RPMI8226 (cell line): Measurements from ENCODE around the gene NYAP2.
A peak's percentile ranks its signal among the peaks of the same experiment; 100 is the strongest.

Experiments
- DNase-seq: peaks from one replicate; pipeline ENCODE4 v3.0.0-alpha.2; 2015

Gene NYAP2

DNA sequence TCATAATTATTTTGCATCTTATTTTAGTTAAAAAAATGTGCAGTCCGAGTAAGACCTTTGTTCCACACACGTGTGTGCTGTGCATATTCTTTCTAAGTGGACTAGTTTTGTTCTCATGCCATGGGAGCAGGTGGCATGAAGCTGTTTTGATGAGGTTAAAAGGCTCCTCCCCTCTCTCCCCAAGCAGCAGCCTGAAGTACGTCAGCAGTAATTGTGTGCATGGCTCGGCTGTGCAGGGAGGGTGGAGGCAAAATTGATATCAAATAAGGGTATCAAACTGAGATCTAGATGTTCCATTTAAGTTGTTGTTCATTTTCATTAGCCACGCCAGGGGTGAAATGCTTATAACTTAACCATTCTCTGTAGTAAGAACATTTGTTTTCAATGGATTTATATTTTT, at the start of gene NYAP2:
TSS of gene NYAP2 (plus strand) at position 207 of the 400 bp plus-strand sequence. CDS start 9,171 bp downstream, outside the sequence.
- DNase-seq = no peak

DNA sequence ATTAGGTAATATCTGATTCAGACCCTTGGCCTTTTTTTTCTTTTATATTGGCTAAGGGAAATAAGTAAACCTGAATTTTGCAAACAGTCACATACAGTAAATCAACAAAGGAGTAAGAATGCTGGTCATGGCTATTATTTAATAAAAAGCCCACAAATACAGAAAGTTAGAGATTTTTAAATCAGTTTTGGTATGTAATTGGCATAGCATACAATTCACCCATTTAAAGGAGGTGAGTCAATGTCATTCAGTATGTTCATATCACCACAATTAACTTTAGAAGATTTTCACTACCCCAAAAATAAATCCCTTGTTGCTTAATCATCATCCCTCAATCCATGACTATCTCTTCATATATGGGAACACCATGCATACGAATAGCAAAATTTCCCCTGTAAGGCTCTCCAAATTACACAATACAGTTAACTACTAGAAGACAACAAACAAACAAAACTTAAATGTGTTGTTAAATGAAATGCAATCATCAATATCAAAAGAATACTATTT, 45.9 kb upstream of the NYAP2 start:
- DNase-seq = no peak

DNA sequence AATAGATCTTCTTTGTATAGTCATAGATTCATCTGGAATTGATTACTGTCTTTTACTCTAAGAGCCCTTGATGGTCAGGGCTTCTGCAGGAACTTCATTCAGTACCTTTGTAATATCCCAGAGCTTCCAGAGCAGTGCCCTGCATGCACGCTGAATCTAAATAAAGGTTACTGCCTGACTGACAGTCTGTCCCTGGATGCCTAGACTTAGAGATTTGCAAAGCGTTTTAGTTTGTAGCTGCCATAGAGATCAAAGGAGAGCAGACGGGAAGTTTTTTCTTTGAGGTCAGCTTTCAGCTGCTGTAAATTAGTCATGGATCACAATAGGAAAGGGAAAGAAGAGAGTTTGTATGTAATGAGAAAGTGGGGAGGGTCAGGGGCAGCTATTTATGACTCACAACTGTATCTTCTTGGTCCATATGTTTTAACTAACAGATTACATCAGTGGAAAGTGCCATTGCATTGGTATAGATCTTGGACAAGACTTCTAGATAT, 45.2 kb upstream of the NYAP2 start:
- DNase-seq = no peak

DNA sequence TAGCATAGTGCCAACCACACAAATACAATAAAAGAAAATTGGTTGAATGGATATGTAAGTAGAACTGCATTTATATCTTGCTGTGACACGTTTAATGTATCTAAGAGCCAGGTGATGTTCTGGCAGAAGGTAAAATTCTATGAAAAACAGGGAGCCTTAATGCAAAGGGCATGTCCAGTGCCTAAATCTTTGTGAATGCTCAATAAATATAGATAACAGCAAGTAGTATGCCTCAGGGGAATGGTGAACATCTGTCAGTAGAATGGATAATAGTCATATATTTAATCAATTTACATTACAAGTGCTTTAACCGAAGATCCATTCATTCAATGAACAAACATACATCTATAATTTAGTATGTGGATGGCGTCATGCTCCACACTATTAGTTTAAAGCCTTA, 43.7 kb upstream of the NYAP2 start:
- no peak for DNase-seq

DNA sequence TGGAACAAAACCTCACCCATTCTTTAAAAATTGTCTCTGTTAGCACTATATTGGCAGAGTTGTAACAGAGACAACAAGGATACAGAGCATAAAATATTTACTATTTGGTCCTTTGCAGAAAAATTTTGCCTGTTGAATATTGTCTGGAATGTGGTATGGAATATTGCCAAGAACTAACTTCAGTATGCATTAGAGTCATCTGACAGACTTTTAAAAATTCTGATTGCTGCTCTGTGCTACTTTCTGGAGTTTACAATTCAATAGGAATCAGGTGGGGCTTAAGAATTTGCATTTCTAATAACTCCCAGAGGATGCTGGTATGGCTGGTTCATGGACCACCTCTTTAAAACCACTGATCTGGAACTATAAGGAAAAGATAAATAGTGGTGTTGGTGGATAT, 32.8 kb upstream of the NYAP2 start:
- no peak for DNase-seq

DNA sequence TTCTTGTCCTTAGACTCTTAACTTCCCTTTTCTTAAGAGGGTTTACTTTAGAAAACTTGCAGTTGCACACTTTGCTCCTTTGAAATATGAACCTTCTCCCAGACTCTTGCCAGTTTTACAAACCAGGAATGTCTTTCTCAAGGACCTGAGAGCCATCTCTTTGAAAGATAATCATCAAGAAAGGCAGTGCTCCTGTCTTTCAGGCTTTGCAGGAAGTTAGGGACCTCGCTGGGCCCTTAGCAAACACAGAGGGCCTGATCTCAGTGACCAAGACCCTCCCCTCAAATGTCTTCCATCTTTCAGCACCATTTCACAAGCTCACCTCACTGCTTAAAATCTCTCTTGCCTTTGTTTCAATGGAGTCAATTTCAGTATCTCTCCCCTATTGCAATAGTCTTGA, 32.0 kb upstream of the NYAP2 start:
- DNase-seq = no peak

DNA sequence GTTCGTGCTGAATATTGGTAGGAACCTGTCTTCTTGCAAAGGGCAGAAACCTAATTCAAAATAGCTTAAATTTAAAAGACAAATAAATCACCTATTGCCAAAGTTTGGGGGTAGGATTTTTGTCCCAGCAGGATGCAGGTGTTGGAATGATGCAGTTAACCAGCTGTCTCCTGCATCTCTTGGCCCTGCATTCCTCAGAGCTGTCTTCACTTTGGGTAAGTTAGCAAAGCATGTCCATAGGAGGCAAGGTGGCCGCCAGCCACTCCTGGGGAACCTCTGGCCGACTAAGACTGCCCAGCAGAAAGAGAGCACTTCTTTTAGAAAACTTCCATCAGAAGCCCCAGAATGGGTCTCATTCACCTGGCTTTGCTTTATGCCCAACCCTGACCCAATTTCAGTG, 20.5 kb upstream of the NYAP2 start:
- DNase-seq = no peak

DNA sequence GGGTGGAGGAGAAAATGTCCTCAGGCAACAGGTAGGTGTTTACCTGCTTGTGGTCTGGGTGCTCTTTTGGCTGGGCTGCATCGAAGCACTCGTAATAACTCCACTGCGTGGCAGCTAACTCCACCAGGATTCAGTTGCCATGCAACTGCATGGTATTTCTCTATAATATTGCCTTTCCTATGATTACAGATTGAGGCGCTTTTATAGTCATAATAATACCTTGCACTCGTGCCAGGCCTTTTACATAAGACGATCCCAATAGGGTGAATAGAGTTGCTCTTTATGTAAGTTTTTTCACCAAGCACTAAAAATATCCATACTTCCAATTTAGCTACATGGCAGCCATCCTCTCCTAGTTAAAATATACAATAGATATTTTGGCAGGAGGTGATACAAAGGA, 19.7 kb upstream of the NYAP2 start:
- no peak for DNase-seq

DNA sequence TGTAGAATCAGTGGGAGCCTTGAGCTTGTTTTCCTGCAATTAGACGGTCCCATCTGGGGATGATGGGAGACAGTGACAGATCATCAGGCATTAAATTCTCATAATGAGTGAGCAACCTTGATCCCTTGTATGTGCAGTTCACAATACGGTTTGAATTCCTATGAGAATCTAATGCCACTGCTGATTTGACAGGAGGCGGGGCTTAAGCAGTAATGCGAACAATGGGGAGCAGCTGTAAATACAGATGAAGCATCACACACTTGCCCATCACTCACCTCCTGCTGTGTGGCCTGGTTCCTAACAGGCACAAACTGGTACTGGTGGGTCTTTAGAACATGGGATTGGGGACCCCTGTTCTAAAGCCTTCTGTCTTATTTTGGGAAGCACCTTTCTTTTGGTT, 17.9 kb upstream of the NYAP2 start:
- no peak for DNase-seq

DNA sequence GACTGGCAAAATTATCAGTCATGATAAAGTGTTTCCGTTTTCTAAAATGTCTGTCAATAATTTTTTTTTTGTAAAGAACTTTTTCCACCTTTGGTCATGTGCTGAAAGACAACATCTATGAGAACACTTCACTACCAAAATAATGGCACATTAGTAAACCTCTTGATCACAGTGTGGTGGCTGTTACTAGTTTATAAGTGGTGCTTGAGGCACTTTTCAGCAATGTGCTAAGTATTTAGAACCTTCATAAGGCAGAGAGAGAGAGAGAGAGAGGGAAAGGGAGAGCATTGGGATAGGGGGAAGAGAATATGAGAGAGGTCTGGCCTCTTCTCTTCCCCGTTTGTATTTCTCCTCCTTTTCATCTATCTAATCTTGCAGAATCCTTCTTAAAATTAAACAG, 1.1 kb upstream of the NYAP2 start:
- no peak for DNase-seq

DNA sequence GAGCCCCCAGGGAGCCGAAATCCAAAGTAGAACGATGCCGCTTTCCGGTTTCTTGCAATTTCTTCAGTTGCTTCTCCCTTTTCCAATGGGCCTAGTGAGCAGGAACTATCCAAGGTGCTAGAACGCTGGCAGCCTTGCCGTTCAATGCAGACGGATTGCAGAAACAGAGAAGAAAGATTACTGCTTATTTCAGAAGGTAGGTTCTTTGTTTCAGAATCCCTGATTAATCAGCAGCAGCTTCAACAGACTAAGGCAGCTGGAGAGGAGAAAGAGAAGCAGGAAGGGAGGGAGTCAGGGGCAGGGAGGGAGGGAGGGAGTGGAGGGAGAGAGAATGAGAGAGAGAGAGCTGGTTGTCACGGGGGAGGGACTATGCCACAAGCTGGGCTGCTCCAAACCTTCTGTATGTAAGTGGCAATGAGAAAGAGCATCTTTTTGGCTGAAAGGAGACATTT, 576 bp downstream of the NYAP2 start:
- peak; percentile 20 for DNase-seq

DNA sequence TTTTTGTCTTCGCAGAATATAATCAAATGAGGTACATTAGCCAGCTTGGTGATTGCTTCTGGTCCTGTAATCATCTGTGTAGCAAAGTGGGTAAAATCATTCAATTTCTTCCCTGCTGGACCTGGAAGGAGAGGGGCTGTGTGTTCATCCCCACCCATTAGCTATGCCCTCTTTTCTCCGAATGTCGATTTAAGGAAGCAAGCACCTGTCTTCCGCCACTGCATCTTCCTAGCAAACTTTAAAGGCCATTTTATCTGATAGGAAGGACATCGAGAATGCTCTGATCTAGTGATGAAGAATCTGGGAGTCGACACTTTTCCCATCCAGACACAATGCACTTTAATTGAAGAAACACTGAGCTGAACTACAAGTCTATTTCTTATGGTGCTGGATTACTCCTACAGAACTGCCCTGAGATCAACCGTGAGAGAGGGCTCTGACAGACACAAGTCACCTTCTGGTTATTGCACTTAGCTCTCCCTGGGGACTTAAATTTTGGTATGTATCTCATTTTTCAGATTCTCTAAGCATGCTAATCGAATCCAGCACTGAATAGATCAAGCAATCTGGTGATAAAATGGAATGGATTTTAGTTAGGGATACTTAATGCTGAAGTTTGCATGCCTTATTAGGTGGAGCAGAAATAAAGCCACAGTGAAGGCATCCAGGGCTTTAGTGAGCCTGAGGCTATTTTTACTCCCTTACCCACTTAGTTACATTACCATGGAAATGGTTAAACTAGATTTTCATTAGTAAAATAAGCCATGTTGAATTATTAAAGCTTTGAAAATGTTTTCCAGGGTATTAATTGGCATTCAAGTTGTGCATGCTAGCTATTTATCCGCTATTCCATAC, 1.3 kb downstream of the NYAP2 start:
- DNase-seq = no peak

DNA sequence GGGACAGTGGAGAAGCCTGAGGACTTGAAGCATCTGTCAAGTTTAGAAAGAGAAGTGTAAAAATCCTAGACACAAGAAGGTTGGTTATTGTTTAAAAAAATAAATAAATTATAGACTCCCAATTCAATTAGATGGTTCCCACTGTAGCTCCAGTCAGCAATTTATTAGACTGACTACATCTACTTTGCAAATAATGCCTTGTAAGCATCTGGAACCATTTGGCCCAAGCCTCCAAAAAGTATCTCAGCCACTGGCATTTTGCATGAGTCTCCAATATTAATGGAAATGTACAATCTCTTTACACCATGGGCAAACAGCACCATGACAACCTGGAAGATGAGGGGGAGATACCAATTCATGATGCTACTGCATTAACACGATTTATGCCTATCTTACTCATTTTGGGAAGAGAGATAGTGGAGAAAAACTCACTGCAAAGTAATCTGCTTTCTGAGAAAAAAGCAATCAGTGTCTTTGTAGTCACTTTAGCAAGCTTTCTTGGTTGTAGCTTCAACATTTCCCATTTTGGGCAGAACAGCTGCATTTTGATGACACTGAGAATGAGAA, 2.8 kb downstream of the NYAP2 start:
- DNase-seq = no peak

DNA sequence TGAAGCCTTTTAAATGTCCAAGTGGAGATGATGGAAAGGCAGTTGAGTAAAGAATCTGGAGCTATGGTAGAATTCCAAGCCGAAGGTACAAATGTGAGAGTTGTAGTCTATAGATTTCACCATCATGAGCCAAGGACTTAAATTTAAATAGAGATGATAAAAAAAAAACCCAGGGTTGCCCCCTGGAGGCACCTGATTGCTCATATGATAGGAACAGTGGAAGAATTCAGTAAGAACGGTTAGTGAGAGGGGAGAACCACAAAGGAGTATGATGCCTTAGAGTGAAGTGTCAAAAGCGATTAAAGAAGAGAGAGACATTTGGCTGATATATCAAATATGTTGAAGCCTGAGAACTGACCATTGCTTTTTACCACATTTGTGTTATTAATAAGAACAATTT, 11.9 kb downstream of the NYAP2 start:
- DNase-seq = no peak

DNA sequence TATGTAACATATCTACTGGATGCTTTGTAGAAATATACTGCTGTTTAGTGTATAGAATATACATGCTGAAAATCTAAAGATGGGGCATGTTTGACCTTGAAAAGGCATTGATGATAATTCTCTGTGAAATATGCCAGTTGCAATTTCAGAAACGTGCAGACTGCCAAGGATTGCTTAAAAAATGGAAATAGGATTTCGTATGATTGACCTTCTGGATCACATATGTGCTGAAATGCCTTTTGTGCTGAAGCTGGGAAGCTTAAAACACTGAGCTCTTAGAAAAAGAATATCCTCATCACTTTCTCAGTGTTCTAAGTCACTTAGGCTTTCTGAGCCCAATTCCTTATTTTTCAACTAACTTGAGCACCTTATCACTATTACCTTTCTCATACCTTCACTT, 14.3 kb downstream of the NYAP2 start:
- DNase-seq = no peak

DNA sequence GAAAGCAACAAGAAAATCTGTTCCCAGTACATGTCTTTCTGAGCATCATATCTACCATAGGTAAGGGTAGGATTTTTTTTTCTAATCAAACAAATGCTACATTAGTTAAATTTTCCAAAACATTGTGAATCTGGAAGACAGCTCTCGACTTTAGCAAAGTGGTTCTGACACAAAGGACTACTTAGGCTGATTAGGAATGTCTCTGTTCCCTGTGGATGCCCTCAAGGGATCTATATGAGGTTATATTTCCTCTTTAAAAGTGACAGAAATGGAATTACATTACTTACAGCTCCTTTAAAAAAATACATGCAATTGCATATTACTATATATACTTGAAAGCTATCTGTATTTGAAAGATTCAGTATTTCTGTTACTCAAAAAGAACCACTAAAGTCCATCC, 15.4 kb downstream of the NYAP2 start:
- no peak for DNase-seq

DNA sequence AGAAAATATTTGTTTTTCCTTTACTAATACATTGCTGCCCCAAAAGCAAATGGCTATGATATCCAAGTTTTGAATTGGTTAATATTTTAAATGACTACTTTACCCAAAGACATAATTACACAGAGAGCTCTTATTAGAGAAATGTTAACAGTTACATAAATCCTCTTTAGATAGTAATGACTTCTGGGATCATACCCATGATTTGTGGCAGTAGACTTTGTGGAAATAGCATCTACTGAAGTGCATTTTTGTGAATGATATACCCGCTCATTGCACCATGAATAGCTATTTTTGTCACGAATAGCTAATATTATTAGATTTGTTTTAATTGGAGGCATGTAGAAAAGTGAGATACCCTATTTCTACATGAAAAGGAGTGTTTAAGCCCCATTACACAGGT, 15.8 kb downstream of the NYAP2 start:
- no peak for DNase-seq

DNA sequence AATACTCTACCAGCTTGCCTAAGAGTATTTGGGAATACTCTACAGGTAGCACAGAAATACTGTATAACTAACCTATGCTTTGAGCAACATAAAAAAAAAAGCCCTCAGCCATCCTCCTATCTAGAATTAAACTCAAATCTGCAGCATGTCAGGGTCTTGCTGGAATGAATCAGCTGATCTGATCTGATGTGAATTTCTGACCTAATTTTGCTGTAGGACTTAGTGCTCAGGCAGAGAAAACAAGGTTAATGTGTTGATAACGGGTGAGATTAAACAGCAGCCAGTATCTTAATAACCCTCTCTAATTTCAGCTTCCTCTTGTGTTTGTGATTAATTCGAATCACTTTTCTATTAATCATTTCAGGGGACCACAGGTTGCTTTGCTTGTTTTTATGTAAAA, 16.3 kb downstream of the NYAP2 start:
- DNase-seq = no peak

DNA sequence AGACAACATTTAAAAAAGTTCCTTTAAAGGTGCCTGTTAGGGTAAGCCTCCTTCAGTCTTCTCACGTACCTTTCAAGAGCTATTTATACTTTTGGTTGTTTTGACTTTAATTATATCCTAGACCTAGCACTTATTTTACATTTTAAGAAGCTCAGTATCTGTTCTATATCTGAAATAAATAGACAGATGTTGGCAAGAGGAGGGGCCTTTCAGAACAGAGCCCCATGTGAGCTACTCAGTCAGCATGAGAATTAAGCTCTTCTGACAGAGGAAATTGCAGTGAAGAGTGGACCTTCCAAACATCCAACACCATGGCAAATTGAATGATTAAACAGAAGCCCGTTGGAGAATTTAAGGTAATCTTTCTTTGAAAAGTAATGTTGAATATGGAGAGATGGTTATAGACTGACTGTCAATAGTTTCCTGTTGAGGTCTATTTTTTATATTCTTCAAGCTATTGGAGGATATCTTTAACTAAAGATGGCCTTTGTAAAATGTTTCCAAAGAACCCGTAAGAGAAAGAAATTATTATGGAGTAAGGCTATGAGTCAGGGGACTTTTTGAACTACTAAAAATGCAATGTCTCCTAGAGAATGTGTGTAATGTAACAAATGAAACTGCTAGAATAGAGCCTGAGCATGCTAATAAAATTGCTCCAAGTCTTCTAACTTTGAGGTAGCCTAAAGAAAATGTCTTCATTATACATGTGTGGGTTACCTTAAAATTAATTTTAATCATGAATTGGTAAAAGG, 17.3 kb downstream of the NYAP2 start:
- DNase-seq = no peak

DNA sequence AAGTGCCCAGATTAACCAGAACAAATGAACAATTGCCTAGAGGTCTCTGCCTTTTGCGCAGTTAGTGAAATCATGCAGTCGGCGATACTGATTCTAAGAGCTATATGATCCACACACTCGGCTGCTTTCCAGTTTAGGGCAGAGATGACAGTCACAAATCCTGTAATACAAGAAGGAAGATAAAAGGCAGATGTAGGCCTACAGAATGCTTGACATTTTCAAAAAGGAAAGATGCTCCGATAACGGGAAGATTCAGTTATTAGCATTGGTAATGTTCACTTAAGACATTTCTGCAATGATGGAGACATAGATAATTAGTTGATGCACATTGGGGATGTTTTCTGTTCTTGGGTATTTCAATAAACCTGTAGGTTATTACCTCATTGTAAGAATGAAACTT, 19.5 kb downstream of the NYAP2 start:
- DNase-seq = no peak

DNA sequence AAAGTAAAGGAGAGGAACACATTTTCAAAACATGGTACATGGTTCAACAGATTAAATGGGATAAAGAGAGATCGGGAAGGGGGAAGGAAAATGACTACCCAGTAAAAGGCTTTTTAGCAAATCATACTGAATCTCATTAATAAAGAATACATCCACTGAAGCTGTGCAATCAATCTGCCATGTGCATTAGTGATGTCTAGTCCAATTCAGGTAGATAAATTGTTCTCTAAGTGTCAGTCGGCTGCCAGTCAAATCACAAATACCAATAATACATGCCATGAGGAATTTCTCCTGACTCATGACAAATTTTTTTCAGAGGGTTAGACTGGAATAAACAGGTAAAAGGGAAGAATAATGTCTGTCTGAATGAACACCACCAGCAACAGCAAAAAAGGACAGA, 22.6 kb downstream of the NYAP2 start:
- DNase-seq = no peak

DNA sequence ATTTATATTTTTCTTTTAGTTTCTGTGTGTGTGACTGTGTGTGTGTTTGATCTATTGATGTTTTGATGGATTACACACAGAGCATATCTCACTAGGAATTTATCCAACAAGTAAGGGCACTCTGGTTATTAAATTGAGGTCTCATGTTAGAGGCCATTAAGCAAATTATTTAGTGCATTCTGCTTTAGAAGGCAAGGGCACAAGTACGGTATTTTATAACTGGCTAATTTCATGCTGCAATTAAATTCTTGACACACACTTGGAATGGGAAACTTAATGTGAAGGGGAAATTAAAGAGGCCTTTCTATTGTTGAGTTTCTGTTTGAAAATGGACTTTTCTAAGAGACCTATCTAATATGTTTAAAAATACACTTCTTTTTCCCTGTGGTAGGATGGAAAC, 25.8 kb downstream of the NYAP2 start:
- no peak for DNase-seq

DNA sequence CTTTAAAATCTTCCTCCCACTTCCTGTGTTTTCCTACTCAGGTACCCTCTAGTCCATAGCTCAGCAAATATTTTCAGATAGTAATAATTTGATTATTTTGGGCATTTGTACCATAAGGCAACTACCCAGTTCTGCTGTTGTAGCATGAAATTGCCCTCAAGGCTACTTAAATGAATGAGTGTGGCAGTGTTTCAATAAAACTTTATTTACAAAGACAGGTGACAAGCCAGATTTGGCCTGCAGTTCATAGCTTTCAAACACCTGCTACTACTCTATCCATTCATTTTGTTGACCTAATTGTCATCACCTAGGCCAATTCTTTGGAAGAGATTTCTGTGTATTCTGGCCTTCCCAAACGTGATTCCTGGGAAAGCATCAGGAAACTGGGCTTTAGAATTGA, 28.9 kb downstream of the NYAP2 start:
- no peak for DNase-seq

DNA sequence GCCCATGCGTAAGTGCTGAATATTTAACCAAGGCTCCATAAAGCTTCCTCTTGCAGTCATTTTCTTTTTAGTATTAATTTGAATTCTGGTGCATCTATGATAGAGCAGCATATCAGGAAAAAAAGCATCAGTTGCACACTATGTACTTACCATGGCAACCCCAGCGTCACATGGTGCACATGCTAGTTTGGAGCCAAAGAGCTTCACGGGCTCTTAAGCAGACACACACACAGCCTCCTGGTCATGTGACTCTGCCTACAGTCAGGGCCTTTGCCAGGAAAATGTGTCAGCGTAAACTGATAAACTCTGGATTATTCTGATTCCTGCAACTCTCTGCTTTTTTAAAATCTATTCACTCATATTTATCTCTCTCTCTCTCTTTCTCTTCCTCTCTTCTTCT, 30.2 kb downstream of the NYAP2 start:
- no peak for DNase-seq
